SK-N-SH (cell line): ENCODE results near the gene CSTPP1. TPM values are rescaled to one million over a fixed set of nuclear protein-coding genes. Genes with fewer than 3 reads are reported as not detected.

Experiments
- CTCF ChIA-PET: fragments of 300-600, 350-600 bp; formaldehyde crosslinking; extraction: SDS; loops from one replicate; lab custom pipeline; 2021; lab: Yijun Ruan, JAX
- POLR2A ChIA-PET: fragments of 350-600 bp; sonication (Branson Sonifier 250); formaldehyde crosslinking; extraction: SDS; loops from one replicate; lab custom pipeline; 2020; ENCODE audit warnings: antibody characterized with exemption, inconsistent platforms; lab: Yijun Ruan, JAX
- DNase-seq: peaks from one replicate; pipeline ENCODE4 v3.0.0; 2012
- H2AFZ ChIP-seq: fragments of 200-600 bp; sonication (generic); 2 replicates; pipeline ENCODE4 v1.8.1; 2016; ENCODE audit warnings: antibody characterized with exemption, mild to moderate bottlenecking, low read depth
- H3F3A ChIP-seq: fragments of 200-600 bp; sonication (generic); replicated peaks from 2 replicates; pipeline ENCODE3; 2016; ENCODE audit warnings: antibody characterized with exemption, mild to moderate bottlenecking; ENCODE audit not compliant: insufficient read depth
- H3K27ac ChIP-seq, 2 experiments: fragments of 200-500 bp in 1 of 2; fragments of 200-600 bp in 1 of 2; sonication (Bioruptor generic) in 1 of 2; sonication (generic), shearing (Covaris generic) in 1 of 2; 2 replicates each; pipeline versions ENCODE4 v1.5.1 to v1.6.1; 2014 to 2016; ENCODE audit warnings: low read depth in 2 of 2, inconsistent platforms in 1 of 2, low read length in 1 of 2, mild to moderate bottlenecking in 1 of 2, mixed read lengths in 1 of 2
- H3K27me3 ChIP-seq: fragments of 200-600 bp; sonication (generic), shearing (Covaris generic); 2 replicates; pipeline ENCODE4 v1.6.1; 2016; ENCODE audit warnings: mixed run types; ENCODE audit not compliant: insufficient read depth
- H3K36me3 ChIP-seq, 2 experiments: fragments of 200-500 bp in 1 of 2; fragments of 200-600 bp in 1 of 2; sonication (Bioruptor generic) in 1 of 2; sonication (generic) in 1 of 2; replicated peaks in 1 of 2; 2 replicates each; pipeline versions ENCODE3 to v1.5.1; 2014 to 2016; ENCODE audit warnings: low read length in 1 of 2, mild to moderate bottlenecking in 1 of 2; ENCODE audit not compliant: insufficient read depth in 2 of 2, control insufficient read depth in 1 of 2
- H3K4me1 ChIP-seq, 2 experiments: fragments of 200-500 bp in 1 of 2; fragments of 200-600 bp in 1 of 2; sonication (Bioruptor generic) in 1 of 2; sonication (generic), shearing (Covaris generic) in 1 of 2; 2 replicates each; pipeline versions ENCODE4 v1.5.1 to v1.6.1; 2014 to 2016; ENCODE audit warnings: low read depth in 1 of 2, low read length in 1 of 2, mixed run types in 1 of 2; ENCODE audit not compliant: insufficient read depth in 2 of 2, control insufficient read depth in 1 of 2
- H3K4me2 ChIP-seq: fragments of 200-600 bp; sonication (generic), shearing (Covaris generic); 2 replicates; pipeline ENCODE4 v1.6.1; 2017; ENCODE audit warnings: mixed run types
- H3K4me3 ChIP-seq, 2 experiments: fragments of 200-500 bp in 1 of 2; fragments of 200-600 bp in 1 of 2; sonication (Bioruptor generic) in 1 of 2; sonication (generic), shearing (Covaris generic) in 1 of 2; 2 replicates each; pipeline versions ENCODE4 v1.5.1 to v1.8.1; 2014 to 2016; ENCODE audit warnings: low read depth in 2 of 2, inconsistent platforms in 1 of 2, low read length in 1 of 2, mild to moderate bottlenecking in 1 of 2, mixed read lengths in 1 of 2, moderate library complexity in 1 of 2
- H3K79me2 ChIP-seq: fragments of 200-600 bp; sonication (generic); 2 replicates; pipeline ENCODE4 v1.8.1; 2017; ENCODE audit warnings: mild to moderate bottlenecking; ENCODE audit not compliant: insufficient read depth
- H3K9ac ChIP-seq: fragments of 200-600 bp; sonication (generic); 2 replicates; pipeline ENCODE4 v1.6.1; 2017; ENCODE audit warnings: mixed run types
- H3K9me2 ChIP-seq: fragments of 200-600 bp; sonication (generic); 2 replicates; pipeline ENCODE4 v1.6.1; 2017; ENCODE audit warnings: mixed run types
- H3K9me3 ChIP-seq: fragments of 200-600 bp; sonication (generic); 2 replicates; pipeline ENCODE4 v1.6.1; 2017; ENCODE audit warnings: mixed run types, mild to moderate bottlenecking, moderate library complexity
- H4K20me1 ChIP-seq: fragments of 200-600 bp; sonication (generic); 2 replicates; pipeline ENCODE4 v1.6.1; 2017; ENCODE audit warnings: mild to moderate bottlenecking, mixed run types; ENCODE audit not compliant: insufficient read depth
- CHD2 ChIP-seq: fragments of 150-350 bp; IDR thresholded peaks from 2 replicates; pipeline ENCODE4 v1.6.1; 2018; ENCODE audit warnings: low read length; ENCODE audit not compliant: partially characterized antibody
- CTCF ChIP-seq: fragments of 200-600 bp; sonication (generic); IDR thresholded peaks from 2 replicates; pipeline ENCODE4 v1.6.1; 2017; ENCODE audit warnings: antibody characterized with exemption, mild to moderate bottlenecking, moderate library complexity
- ELF1 ChIP-seq: IDR thresholded peaks from 2 replicates; pipeline ENCODE4 v1.4.0; 2012
- EP300 ChIP-seq, 2 experiments: IDR thresholded peaks; 2 replicates each; pipeline versions ENCODE4 v1.4.0 to v1.6.1; 2012; ENCODE audit warnings: borderline replicate concordance in 1 of 2, low read depth in 1 of 2, low read length in 1 of 2
- FOXM1 ChIP-seq: IDR thresholded peaks from 2 replicates; pipeline ENCODE4 v1.4.0; 2012; ENCODE audit warnings: low read depth, mild to moderate bottlenecking
- MEF2A ChIP-seq: IDR thresholded peaks from 2 replicates; pipeline ENCODE4 v1.4.0; 2012; ENCODE audit warnings: low read depth, borderline replicate concordance
- NFIC ChIP-seq: IDR thresholded peaks from 2 replicates; pipeline ENCODE4 v1.4.0; 2012; ENCODE audit warnings: borderline replicate concordance
- PBX3 ChIP-seq: IDR thresholded peaks from 2 replicates; pipeline ENCODE4; 2012
- RCOR1 ChIP-seq: fragments of 150-350 bp; IDR thresholded peaks from 2 replicates; pipeline ENCODE4 v1.6.1; 2017; ENCODE audit warnings: antibody characterized with exemption, low read length
- RFX5 ChIP-seq: IDR thresholded peaks from 2 replicates; pipeline ENCODE4 v1.6.1; 2012; ENCODE audit warnings: mild to moderate bottlenecking, improper control_type of control experiment, low read length
- RXRA ChIP-seq: IDR thresholded peaks from 2 replicates; pipeline ENCODE4 v1.4.0; 2012; ENCODE audit warnings: low read depth, mild to moderate bottlenecking, borderline replicate concordance
- SMC3 ChIP-seq: IDR thresholded peaks from 2 replicates; pipeline ENCODE4 v1.6.1; 2012; ENCODE audit warnings: low read depth, low read length, improper control_type of control experiment
- USF1 ChIP-seq: IDR thresholded peaks from 2 replicates; pipeline ENCODE4 v1.4.0; 2012; ENCODE audit warnings: low read depth, borderline replicate concordance
- WGBS: methylation state at CpG from one replicate; pipeline ENCODE4 v1.1.6; 2017; ENCODE audit warnings: low lambda C conversion rate; 5-methylcytosine and 5-hydroxymethylcytosine counted together
- polyA plus RNA-seq, 3 experiments: library from polyadenylated mRNA; depleted of rRNA; stranded (reverse); fragments of >200 nt; gene quantifications; 2 replicates each; pipeline ENCODE4 v1.2.3, GENCODE V29; 2012

The CSTPP1 gene
- polyA plus RNA-seq, 1 of the 3 experiments (the other 2 are of a cell fraction), result 85.7 TPM

GRCh38 chr11:47124675-47125074, 188.1 kb downstream of the CSTPP1 start (continued):
- TF ChIP-seq SMC3 (no peak), MEF2A (0 out of 2 replicates have a peak, but pooled peaks have one; percentile 21), CTCF (no peak), RCOR1 (no peak), FOXM1 (0 out of 2 replicates have a peak, but pooled peaks have one; percentile 39), RXRA (0 out of 2 replicates have a peak, but pooled peaks have one; percentile 24), NFIC (peak; percentile 89), EP300 (IDR thresholded peaks at IDR 0.05; ENCODE audit: borderline replicate concordance in 1 of 2, low read depth in 1 of 2, low read length in 1 of 2) (peak in 1 of 2 experiments; percentile 65; a peak in 1 of 4 replicates)

- peak overlapping the region; percentile 47 for H2AFZ ChIP-seq
- 0 out of 4 replicates have a peak overlapping the region, but pooled peaks of 1 of the 2 experiments have one; percentile 15 for H3K4me3 ChIP-seq
- H3K36me3 ChIP-seq, result no peaks in the 10 kb centered on the region
- H3F3A ChIP-seq, result peaks cover 27% of the 10 kb centered on the region
- H3K4me1 ChIP-seq, result peaks cover 0 to 27% of the 10 kb centered on the region in 2 experiments; a peak in 3 of 4 replicates
- POLR2A ChIA-PET, result no interaction called here
- no peak for DNase-seq
- no peaks in the 10 kb centered on the region for H3K9me3 ChIP-seq
- no peaks in the 10 kb centered on the region for H3K79me2 ChIP-seq
- TF ChIP-seq PBX3 (no peak), RFX5 (no peak), CHD2 (no peak), FOXM1 (no peak), ELF1 (no peak)
- H3K27me3 ChIP-seq, result no peaks in the 10 kb centered on the region
- CTCF ChIA-PET, result no interaction called here
- no peaks in the 10 kb centered on the region for H4K20me1 ChIP-seq
- peak overlapping the region; percentile 56 to 98 for H3K27ac ChIP-seq
- H3K4me2 ChIP-seq, result peak overlapping the region; percentile 48; the same call in 1 of the 2 replicates
- H3K9ac ChIP-seq, result peak overlapping the region; percentile 54; the same call in 1 of the 2 replicates
- no peaks in the 10 kb centered on the region for H3K9me2 ChIP-seq
- WGBS, result 64% methylated on average over 7 of the region's 7 CpGs
Observed at GRCh38 chr11:47125083-47125482, 188.5 kb downstream of the CSTPP1 start.

- CTCF ChIA-PET, result interaction anchor here (2.3 kb wide), 1 partner anchor 26 kb away, joined by 8 read pairs; no protein-coding TSS in a partner anchor
- H3K4me1 ChIP-seq, result peaks cover 0 to 27% of the 10 kb centered on the region in 2 experiments; a peak in 3 of 4 replicates
- H3K9me2 ChIP-seq, result no peaks in the 10 kb centered on the region
- no peaks in the 10 kb centered on the region for H3K27me3 ChIP-seq
- no peak overlapping the region for H3K27ac ChIP-seq
- no peaks in the 10 kb centered on the region for H4K20me1 ChIP-seq
- no peak overlapping the region for H3K4me3 ChIP-seq
- TF ChIP-seq USF1 (no peak), CTCF (no peak)
- no peak for DNase-seq
- peaks cover 27% of the 10 kb centered on the region for H3F3A ChIP-seq
- no peak overlapping the region for H3K4me2 ChIP-seq
- no peak overlapping the region for H2AFZ ChIP-seq
- no peak overlapping the region for H3K9ac ChIP-seq
- WGBS, result 62% methylated on average over 2 of the region's 2 CpGs
- H3K9me3 ChIP-seq, result no peaks in the 10 kb centered on the region
- H3K36me3 ChIP-seq, result no peaks in the 10 kb centered on the region
- H3K79me2 ChIP-seq, result no peaks in the 10 kb centered on the region
- POLR2A ChIA-PET, result no interaction called here
Observed at GRCh38 chr11:47127213-47127612, 190.7 kb downstream of the CSTPP1 start.
